AG04449 (cell line): ENCODE data around the gene SFMBT1.

Experiments
- CTCF ChIA-PET: fragments of 350-600 bp; formaldehyde crosslinking; extraction: SDS; loops from one replicate; lab custom pipeline; 2021; ENCODE audit warnings: antibody characterized with exemption; lab: Yijun Ruan, JAX
- POLR2A ChIA-PET: fragments of 400-600, 350-600 bp; formaldehyde crosslinking; extraction: SDS; loops from one replicate; lab custom pipeline; 2020; ENCODE audit warnings: antibody characterized with exemption, inconsistent platforms; lab: Yijun Ruan, JAX
- DNase-seq: peaks from one replicate; pipeline ENCODE4 v3.0.0-alpha.2; 2010; ENCODE audit warnings: low read depth, low spot score
- H3K4me3 ChIP-seq: 2 replicates; pipeline ENCODE4 v1.5.1; 2011; ENCODE audit warnings: low read depth, mild to moderate bottlenecking, control low read depth, low read length
- TF ChIP-seq, protein P1 (sequence below): IDR thresholded peaks from one replicate; pipeline ENCODE4 v1.5.1; 2011; ENCODE audit warnings: mild to moderate bottlenecking, moderate library complexity, low read length, control low read depth, inconsistent platforms; ENCODE audit not compliant: insufficient read depth; ENCODE audit errors: missing control alignments

Gene SFMBT1

GRCh38 chr3:52892625-52893311 lies 153.1 kb downstream of the SFMBT1 start:
- ChIA-PET POLR2A (no interaction called here), CTCF (interaction anchor here (0.7 to 1.6 kb wide), 3 partner anchors 8 to 17 kb away, joined by 3 to 5 read pairs (median 3); no protein-coding TSS in a partner anchor)
- TF ChIP-seq, protein P1, sequence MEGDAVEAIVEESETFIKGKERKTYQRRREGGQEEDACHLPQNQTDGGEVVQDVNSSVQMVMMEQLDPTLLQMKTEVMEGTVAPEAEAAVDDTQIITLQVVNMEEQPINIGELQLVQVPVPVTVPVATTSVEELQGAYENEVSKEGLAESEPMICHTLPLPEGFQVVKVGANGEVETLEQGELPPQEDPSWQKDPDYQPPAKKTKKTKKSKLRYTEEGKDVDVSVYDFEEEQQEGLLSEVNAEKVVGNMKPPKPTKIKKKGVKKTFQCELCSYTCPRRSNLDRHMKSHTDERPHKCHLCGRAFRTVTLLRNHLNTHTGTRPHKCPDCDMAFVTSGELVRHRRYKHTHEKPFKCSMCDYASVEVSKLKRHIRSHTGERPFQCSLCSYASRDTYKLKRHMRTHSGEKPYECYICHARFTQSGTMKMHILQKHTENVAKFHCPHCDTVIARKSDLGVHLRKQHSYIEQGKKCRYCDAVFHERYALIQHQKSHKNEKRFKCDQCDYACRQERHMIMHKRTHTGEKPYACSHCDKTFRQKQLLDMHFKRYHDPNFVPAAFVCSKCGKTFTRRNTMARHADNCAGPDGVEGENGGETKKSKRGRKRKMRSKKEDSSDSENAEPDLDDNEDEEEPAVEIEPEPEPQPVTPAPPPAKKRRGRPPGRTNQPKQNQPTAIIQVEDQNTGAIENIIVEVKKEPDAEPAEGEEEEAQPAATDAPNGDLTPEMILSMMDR, result no peak
- H3K4me3 ChIP-seq, result no peak overlapping the region
- no peak for DNase-seq

DNA sequence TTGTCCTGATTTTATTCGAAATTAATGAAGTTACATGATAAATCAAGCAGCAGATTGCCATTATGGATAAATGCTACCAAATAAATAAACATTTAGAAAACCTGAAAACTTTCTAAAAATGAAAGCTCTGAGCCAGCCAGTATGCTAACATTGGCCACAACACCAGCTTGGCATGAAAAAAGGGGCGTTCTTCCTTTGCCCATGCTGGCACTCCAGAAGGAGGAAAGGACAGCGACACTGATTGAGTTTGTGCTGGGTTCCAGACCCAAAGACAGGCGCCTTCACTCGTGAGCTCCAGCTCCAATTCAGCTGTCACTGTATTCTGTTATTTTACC lies 153.6 kb downstream of the SFMBT1 start:
- H3K4me3 ChIP-seq, result no peak overlapping the region
- ChIA-PET CTCF (interaction anchor here (0.7 to 0.9 kb wide), 2 partner anchors 9 to 16 kb away, joined by 3 read pairs; no protein-coding TSS in a partner anchor), POLR2A (no interaction called here)
- no peak for DNase-seq
- TF ChIP-seq, protein P1, result no peak

GRCh38 chr3:52891615-52892081 lies 154.2 kb downstream of the SFMBT1 start:
- TF ChIP-seq, protein P1, result no peak
- ChIA-PET POLR2A (no interaction called here), CTCF (no interaction called here)
- H3K4me3 ChIP-seq, result no peak overlapping the region
- DNase-seq, result peak; percentile 33

DNA sequence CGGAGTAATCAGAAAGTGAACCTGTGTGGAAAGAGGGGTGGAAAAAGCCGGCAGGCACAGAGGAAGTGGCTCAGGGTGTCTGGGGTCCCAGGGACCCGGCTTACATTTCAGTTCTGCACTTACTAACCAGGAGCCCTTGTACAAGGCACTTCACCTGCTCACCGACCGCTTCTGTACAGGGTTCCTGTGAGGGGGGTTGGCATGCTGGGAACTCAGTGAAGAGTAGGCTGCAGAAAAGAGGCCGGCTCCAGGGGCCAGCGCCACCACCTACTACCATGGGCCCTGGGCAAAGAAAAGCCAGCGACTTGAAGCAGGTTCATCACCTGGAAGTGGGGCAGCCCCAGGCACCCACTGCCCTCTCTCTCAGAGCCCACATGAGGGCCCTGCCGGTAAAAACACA lies 154.7 kb downstream of the SFMBT1 start:
- no peak for DNase-seq
- POLR2A ChIA-PET, result no interaction called here
- H3K4me3 ChIP-seq, result no peak overlapping the region
- CTCF ChIA-PET, result no interaction called here
- TF ChIP-seq, protein P1, result no peak

DNA sequence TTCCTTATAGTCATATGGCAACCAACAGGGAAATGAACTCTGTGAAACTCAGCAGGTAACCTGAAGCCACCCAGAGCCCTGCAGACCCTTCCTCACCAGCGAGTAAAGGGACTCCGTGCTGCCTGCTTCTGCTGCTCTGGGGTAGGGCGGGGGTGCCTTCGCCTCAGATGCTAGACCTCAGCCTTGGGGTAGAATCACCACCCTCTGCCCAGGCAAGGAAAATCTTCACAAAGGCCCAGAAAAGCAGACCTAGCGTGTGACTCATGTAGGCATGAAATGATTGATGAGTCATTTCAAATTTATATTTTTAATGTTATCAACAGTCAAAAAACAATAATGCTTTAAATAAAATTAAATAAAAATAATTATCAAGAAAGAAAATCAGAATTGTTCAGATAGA lies 155.1 kb downstream of the SFMBT1 start:
- POLR2A ChIA-PET, result no interaction called here
- CTCF ChIA-PET, result no interaction called here
- no peak for DNase-seq
- TF ChIP-seq, protein P1, result no peak
- no peak overlapping the region for H3K4me3 ChIP-seq

GRCh38 chr3:52889901-52890300 lies 156.0 kb downstream of the SFMBT1 start:
- no peak for DNase-seq
- ChIA-PET CTCF (interaction anchor here (1.0 to 1.5 kb wide), 2 partner anchors 8 to 39 kb away, joined by 3 read pairs; partner anchors contain the start of gene STIMATE), POLR2A (no interaction called here)
- TF ChIP-seq, protein P1, result no peak
- H3K4me3 ChIP-seq, result no peak overlapping the region
